ENCODE data around the gene CEP170.
A peak's percentile ranks its signal among the peaks of the same experiment; 100 is the strongest.

The CEP170 gene

GRCh38 chr1:243254927-243255790, at the start of gene CEP170:
TSS of gene CEP170 (minus strand) at chr1:243255281. CDS start at chr1:243225280, 30,001 bp downstream.
- peak; percentile 95 for DNase-seq (ENCODE audit: low spot score)

- DNase-seq (ENCODE audit: low spot score), result no peak
These were observed 46.0 kb upstream of the CEP170 start for GRCh38 chr1:243301059-243301458.

GRCh38 chr1:243299069-243299468, 44.0 kb upstream of the CEP170 start:
- no peak for DNase-seq (ENCODE audit: low spot score)

GRCh38 chr1:243294723-243295121, 39.6 kb upstream of the CEP170 start:
- DNase-seq (ENCODE audit: low spot score), result no peak

GRCh38 chr1:243293941-243294722, 39.1 kb upstream of the CEP170 start:
- peak; percentile 39 for DNase-seq (ENCODE audit: low spot score)

- no peak for DNase-seq (ENCODE audit: low spot score)
These were observed 37.0 kb upstream of the CEP170 start for GRCh38 chr1:243292117-243292516.

GRCh38 chr1:243291292-243291691, 36.2 kb upstream of the CEP170 start:
- no peak for DNase-seq (ENCODE audit: low spot score)

- no peak for DNase-seq (ENCODE audit: low spot score)
These were observed 33.0 kb upstream of the CEP170 start for GRCh38 chr1:243288062-243288461.

GRCh38 chr1:243287652-243288051, 32.6 kb upstream of the CEP170 start:
- peak; percentile 96 for DNase-seq (ENCODE audit: low spot score)

GRCh38 chr1:243287123-243287460, 32.0 kb upstream of the CEP170 start:
- no peak for DNase-seq (ENCODE audit: low spot score)

- DNase-seq (ENCODE audit: low spot score), result peak; percentile 42
These were observed 31.5 kb upstream of the CEP170 start for GRCh38 chr1:243286409-243287122.

- no peak for DNase-seq (ENCODE audit: low spot score)
These were observed 26.6 kb upstream of the CEP170 start for GRCh38 chr1:243281672-243282071.

- no peak for DNase-seq (ENCODE audit: low spot score)
These were observed 25.6 kb upstream of the CEP170 start for GRCh38 chr1:243280571-243281129.

GRCh38 chr1:243275316-243275715, 20.2 kb upstream of the CEP170 start:
- DNase-seq (ENCODE audit: low spot score), result no peak

GRCh38 chr1:243273945-243274344, 18.9 kb upstream of the CEP170 start:
- no peak for DNase-seq (ENCODE audit: low spot score)

- no peak for DNase-seq (ENCODE audit: low spot score)
These were observed 18.4 kb upstream of the CEP170 start for GRCh38 chr1:243273506-243273905.

GRCh38 chr1:243272401-243272800, 17.3 kb upstream of the CEP170 start:
- DNase-seq (ENCODE audit: low spot score), result no peak

- no peak for DNase-seq (ENCODE audit: low spot score)
These were observed 16.9 kb upstream of the CEP170 start for GRCh38 chr1:243271996-243272395.

GRCh38 chr1:243270097-243270864, 15.2 kb upstream of the CEP170 start:
- no peak for DNase-seq (ENCODE audit: low spot score)

GRCh38 chr1:243269461-243269801, 14.3 kb upstream of the CEP170 start:
- no peak for DNase-seq (ENCODE audit: low spot score)

- DNase-seq (ENCODE audit: low spot score), result no peak
These were observed 13.8 kb upstream of the CEP170 start for GRCh38 chr1:243268751-243269460.
